HepG2 (cell line): ENCODE data around the gene VAV2.

Experiments used
- AGO2 ChIP-seq: fragments of 200-400 bp; formaldehyde crosslinking; optimal IDR thresholded peaks from 2 replicates; pipeline ENCODE3; 2017; ENCODE audit warnings: mild to moderate bottlenecking, low read depth, low read length, moderate library complexity
- DNMT3B ChIP-seq: conservative IDR thresholded peaks from 2 replicates; pipeline ENCODE4 v1.6.1; 2016; ENCODE audit warnings: missing biosample characterization, control low read depth
- EZH2 ChIP-seq: conservative IDR thresholded peaks from 2 replicates; pipeline ENCODE4 v1.6.1; 2012; ENCODE audit warnings: mild to moderate bottlenecking, low read depth, low read length, moderate library complexity
- FLYWCH1 ChIP-seq: sonication (generic); formaldehyde crosslinking; IDR thresholded peaks from 2 replicates; pipeline ENCODE4 v1.8.1; 2023; ENCODE audit warnings: mild to moderate bottlenecking, missing genetic modification reagents
- POLR2A ChIP-seq, 2 experiments: IDR thresholded peaks; 2 replicates each; pipeline ENCODE4 v1.6.1; 2011; ENCODE audit warnings: low read depth in 2 of 2, low read length in 2 of 2, mild to moderate bottlenecking in 1 of 2, moderate library complexity in 1 of 2; ENCODE audit not compliant: insufficient read depth in 1 of 2
- TCF12 ChIP-seq, 2 experiments: fragments of 450-650 bp in 1 of 2; sonication (generic) in 1 of 2; formaldehyde crosslinking in 1 of 2; IDR thresholded peaks; 2 replicates each; pipeline versions ENCODE4 v1.6.1 to v1.8.0; 2017 to 2022; ENCODE audit warnings: antibody characterized with exemption in 1 of 2, mild to moderate bottlenecking in 1 of 2, missing genetic modification reagents in 1 of 2, moderate library complexity in 1 of 2
- ZNF782 ChIP-seq: sonication (generic); formaldehyde crosslinking; IDR thresholded peaks from 2 replicates; pipeline ENCODE4 v1.4.0; 2020; ENCODE audit warnings: missing genetic modification reagents, mild to moderate bottlenecking, borderline replicate concordance
- TF ChIP-seq, protein P1 (sequence below): sonication (generic); formaldehyde crosslinking; IDR thresholded peaks from 2 replicates; pipeline ENCODE4 v1.5.0; 2020; ENCODE audit warnings: mild to moderate bottlenecking, missing genetic modification reagents, moderate library complexity
- TF ChIP-seq, protein P2 (sequence below): sonication (generic); formaldehyde crosslinking; IDR thresholded peaks from 2 replicates; pipeline ENCODE4 v1.9.0; 2021; ENCODE audit warnings: missing genetic modification reagents, borderline replicate concordance

DNA sequence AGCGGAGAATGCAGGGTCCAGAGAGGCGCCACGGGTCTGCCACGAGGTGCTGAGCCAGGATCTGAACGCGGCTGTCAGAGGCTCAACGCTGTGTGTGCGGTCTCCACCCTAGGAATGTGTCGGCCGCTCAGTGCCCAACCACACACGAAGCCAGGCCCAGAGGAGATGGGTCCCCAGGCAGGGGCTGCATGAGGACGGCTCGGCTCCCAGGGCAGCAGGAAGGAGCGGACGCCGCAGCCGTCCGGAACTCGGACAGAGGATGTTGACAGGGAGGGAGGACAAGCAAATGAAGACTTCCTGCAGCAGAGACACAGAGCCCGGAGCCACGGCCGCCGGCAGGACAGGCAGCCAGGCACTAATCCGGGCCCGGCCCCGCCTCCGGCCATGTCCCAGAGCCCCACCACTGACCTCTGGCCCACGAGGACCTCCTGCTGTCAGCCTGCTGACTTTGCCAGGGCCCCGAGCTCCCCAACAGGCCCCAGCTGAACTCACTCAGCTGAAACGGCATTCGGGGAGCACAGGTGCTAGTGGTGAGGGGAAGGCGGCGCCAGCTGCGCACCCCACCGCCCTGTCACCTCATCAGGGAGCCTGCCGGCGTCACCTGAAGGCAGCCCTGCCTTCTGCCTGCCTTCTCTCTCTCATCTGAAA, 12.7 kb downstream of the VAV2 start:
- TF ChIP-seq ZNF782 (CRISPR knock-in tag) (peak; percentile 19; the same call in 1 of the 2 replicates), POLR2A (IDR thresholded peaks at IDR 0.05; ENCODE audit: insufficient read depth in 1 of 2, low read depth in 2 of 2, low read length in 2 of 2) (no peak), EZH2 (no peak), AGO2 (peak; percentile 78), FLYWCH1 (CRISPR knock-in tag) (no peak), TCF12 (IDR thresholded peaks at IDR 0.05) (no peak), TCF12 (CRISPR knock-in tag; IDR thresholded peaks at IDR 0.05) (0 out of 2 replicates have a peak, but pooled peaks have one; percentile 45), DNMT3B (CRISPR knock-in tag) (no peak)
- TF ChIP-seq, protein P1, sequence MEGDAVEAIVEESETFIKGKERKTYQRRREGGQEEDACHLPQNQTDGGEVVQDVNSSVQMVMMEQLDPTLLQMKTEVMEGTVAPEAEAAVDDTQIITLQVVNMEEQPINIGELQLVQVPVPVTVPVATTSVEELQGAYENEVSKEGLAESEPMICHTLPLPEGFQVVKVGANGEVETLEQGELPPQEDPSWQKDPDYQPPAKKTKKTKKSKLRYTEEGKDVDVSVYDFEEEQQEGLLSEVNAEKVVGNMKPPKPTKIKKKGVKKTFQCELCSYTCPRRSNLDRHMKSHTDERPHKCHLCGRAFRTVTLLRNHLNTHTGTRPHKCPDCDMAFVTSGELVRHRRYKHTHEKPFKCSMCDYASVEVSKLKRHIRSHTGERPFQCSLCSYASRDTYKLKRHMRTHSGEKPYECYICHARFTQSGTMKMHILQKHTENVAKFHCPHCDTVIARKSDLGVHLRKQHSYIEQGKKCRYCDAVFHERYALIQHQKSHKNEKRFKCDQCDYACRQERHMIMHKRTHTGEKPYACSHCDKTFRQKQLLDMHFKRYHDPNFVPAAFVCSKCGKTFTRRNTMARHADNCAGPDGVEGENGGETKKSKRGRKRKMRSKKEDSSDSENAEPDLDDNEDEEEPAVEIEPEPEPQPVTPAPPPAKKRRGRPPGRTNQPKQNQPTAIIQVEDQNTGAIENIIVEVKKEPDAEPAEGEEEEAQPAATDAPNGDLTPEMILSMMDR, result peak; percentile 65
- TF ChIP-seq, protein P2, sequence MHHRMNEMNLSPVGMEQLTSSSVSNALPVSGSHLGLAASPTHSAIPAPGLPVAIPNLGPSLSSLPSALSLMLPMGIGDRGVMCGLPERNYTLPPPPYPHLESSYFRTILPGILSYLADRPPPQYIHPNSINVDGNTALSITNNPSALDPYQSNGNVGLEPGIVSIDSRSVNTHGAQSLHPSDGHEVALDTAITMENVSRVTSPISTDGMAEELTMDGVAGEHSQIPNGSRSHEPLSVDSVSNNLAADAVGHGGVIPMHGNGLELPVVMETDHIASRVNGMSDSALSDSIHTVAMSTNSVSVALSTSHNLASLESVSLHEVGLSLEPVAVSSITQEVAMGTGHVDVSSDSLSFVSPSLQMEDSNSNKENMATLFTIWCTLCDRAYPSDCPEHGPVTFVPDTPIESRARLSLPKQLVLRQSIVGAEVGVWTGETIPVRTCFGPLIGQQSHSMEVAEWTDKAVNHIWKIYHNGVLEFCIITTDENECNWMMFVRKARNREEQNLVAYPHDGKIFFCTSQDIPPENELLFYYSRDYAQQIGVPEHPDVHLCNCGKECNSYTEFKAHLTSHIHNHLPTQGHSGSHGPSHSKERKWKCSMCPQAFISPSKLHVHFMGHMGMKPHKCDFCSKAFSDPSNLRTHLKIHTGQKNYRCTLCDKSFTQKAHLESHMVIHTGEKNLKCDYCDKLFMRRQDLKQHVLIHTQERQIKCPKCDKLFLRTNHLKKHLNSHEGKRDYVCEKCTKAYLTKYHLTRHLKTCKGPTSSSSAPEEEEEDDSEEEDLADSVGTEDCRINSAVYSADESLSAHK (CRISPR knock-in tag), result no peak
